Umbilical cord (tissue), 2 donors: ENCODE measurements around the gene RPE65. TPM values are rescaled to one million over a fixed set of nuclear protein-coding genes. Genes with fewer than 3 reads are reported as not detected.
A peak's percentile ranks its signal among the peaks of the same experiment; 100 is the strongest.
"Not testable (repeated sequence)": the region's sequence is repeated elsewhere in the genome, so short reads cannot be mapped to it uniquely, and the experiment has no call there.

Experiments used
- DNase-seq: peaks from one replicate; pipeline ENCODE4 v3.0.0-alpha.2; 2015; ENCODE audit warnings: low spot score
- total RNA-seq: library from RNA; depleted of rRNA; stranded (reverse); fragments of >200 nt; gene quantifications from one replicate; pipeline ENCODE4 v1.2.3, GENCODE V29; 2014; ENCODE audit warnings: low replicate concordance; ENCODE audit not compliant: insufficient read depth

The RPE65 gene
- 10.1 TPM for total RNA-seq

GRCh38 chr1:68449901-68450300 is at the start of gene RPE65:
Gene RPE65 (minus strand): TSS chr1:68449954. CDS start chr1:68449905, 49 bp downstream.
- peak; percentile 80 for DNase-seq

DNA sequence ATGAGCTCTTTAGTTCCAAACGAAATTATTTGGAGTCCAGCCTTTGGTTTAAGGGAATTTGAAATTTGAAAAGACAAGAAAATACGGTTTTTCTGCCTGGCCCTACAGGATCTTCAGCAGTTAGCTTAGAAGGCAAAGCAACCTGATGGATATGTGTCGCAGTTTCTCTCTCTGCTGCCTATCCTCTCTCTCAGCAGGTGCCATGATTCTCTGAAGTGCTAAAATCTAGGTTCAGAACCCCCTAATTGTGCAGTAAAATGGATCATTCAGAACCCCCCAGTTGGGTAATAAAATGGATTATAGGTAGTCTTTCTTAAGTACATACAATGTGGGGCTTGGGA is 47.6 kb upstream of the RPE65 start:
- no peak for DNase-seq

- peak; percentile 98 for DNase-seq
Measured at GRCh38 chr1:68496680-68497357, 47.1 kb upstream of the RPE65 start, which contains the start of gene DEPDC1. Gene DEPDC1 (minus strand): TSS chr1:68497082. CDS start chr1:68496999, 83 bp downstream.

GRCh38 chr1:68495968-68496679 is 46.4 kb upstream of the RPE65 start:
- DNase-seq: no peak

DNA sequence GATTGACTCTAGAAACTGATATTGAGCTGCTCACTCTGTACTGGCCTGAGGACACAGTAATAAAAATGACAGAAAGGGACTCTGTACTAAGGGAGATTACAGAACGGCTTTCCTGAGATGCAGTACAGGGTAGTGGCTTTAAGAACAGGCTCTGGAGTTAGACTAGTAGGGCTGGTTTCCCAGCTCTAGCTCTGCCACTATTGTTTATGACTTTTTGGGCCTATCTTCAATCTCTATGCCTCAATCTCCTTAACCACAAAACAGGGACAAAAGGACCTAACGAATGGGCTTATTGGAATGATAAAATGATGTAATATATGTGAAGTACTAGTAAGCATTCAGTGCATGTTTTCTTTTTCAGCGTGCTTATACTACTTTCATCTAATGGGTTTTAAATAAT is 45.8 kb upstream of the RPE65 start:
- DNase-seq: peak; percentile 13

GRCh38 chr1:68493193-68493592 is 43.4 kb upstream of the RPE65 start:
- DNase-seq: no peak

GRCh38 chr1:68492255-68492654 is 42.5 kb upstream of the RPE65 start:
- DNase-seq: not testable (repeated sequence)

DNA sequence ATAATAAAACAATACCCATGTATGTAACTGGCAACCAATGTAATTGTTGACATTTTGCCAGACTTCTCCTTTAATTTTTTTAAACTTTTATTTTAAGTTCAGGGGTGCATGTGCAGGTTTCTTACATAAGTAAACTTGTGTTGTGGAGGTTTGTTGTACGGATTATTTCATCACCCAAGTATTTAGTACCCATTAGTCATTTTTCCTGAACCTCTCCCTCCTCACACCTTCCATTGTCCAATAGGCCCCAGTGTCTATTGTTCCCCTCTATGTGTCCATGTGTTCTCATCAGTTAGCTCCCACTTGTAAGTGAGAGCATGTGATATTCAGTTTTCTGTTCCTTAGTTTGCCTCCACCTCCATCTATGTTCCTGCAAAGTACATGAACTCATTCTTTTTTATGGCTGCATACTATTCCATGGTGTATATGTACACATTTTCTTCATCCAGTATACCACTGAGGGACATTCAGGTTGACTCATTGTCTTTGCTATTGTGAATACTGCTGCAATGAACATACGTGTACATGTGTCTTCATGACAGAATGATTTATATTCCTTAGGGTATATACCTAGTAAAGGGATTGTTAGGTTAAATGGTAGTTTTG is 40.4 kb upstream of the RPE65 start:
- DNase-seq: no peak

DNA sequence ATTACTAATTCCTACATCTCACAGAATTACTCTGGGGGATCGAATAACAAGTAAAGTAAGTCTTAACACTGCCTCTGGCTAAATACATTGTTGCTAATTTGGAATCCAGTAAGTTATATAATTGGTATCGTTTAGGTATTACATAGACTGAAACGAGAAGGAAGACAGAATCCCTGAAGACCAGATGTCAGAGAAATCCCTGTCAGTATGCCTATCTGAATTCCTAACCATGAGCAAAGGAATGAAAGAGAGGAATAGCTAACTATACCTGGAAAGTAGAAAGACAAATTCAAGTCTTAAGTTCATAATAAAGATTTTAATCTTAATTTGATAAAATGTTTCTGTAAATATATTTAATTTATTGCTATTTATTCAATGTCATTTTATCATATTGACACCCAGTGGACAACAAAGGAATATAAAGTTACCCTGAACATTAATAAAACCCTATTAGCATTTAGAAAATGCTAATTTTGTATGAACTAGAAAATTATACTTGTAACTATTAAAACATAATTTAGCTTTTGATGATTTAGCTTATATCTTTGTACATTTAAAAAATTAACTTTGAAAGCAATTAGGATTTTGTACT is 35.8 kb upstream of the RPE65 start:
- no peak for DNase-seq

DNA sequence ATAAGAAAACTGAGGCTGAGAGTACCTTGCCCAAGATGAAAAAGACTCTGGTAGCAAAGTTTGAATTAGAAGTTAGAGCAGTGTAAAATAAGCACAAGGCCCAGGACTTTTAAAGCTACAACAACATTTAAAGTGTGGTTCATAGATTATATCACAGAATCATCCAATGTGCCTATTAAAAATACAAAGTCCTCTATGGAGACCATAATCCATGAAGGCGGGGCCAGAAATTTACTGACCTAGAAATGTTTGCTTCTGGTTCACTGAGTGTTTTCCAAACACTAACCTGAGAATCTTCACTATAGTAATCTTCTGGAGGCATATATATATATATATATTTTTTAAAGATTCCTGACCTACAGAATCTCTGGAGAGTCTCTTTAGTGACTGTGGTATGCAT is 34.9 kb upstream of the RPE65 start:
- no peak for DNase-seq

- DNase-seq: no peak
Measured at GRCh38 chr1:68481041-68481440, 31.3 kb upstream of the RPE65 start.

GRCh38 chr1:68479501-68479900 is 29.7 kb upstream of the RPE65 start:
- DNase-seq: no peak

GRCh38 chr1:68478662-68479061 is 28.9 kb upstream of the RPE65 start:
- DNase-seq: no peak

- not testable (repeated sequence) for DNase-seq
Measured at GRCh38 chr1:68476626-68477025, 26.9 kb upstream of the RPE65 start.

- DNase-seq: no peak
Measured at GRCh38 chr1:68473060-68473459, 23.3 kb upstream of the RPE65 start.

DNA sequence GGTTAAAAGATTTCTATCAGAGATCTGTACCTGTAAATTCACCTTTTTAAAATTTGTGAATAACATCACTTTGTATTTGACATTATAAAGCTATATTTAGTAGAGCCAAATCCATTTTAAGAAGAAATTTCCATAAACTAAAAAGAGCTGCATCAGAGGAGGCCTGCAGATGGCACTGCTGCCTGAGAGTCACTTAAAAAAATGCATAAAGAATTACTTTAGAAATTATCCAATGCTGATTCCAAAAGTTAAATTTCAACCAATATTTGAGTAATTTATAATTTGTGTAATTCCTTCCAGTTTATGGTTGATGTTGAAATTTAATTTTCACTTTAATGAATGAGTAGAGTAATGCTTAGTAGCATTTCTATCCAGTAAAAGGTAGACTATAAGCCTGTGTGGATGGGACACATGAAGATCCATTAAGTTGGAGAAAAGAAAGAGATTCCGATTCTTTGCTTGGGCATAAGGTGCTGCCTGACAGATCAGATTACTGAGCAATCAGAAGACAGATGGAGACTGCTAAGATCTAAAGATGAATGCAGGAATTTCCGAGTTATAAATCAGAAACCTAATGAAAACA is 20.7 kb upstream of the RPE65 start:
- DNase-seq: peak; percentile 23

DNA sequence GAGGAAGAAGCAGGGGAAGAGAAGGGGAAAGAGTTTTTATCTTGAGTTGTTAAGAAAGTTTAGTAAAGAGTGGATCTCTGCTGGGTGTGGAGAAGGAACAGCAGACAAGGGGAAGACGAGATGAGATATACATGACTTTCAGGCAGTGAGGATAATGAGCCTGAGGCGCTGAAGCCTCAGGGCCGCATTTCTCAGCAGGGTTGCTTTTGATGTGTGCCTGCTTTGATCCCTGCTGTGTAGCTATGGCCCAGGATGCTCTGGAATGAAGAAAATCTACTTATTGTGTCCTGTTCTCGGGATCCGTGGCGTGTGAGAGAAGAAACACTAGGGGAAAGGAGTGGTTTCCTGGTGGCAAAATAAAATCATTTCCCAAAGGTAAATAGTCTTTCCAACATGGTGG is 15.1 kb upstream of the RPE65 start:
- no peak for DNase-seq

DNA sequence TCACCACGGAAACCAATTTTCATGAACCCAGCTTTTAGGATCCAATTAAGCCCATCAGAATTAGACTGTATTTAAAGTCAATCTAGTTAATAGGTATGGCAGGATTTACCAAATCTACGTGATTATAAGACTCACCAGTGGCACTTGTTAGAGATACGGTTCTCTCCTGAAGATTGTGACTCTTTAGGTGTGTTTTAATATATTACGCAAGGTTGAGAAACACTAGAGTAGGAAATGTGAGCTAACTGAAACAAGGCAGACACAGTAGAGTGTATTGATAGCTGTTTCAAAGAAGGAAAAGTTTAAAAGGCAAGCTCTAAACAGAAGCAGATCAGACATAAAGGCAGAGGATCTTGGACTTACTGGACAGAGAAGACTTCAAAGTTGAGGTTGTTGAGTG is 11.2 kb upstream of the RPE65 start:
- DNase-seq: no peak

- no peak for DNase-seq
Measured at GRCh38 chr1:68459796-68460195, 10.0 kb upstream of the RPE65 start.

- no peak for DNase-seq
Measured at GRCh38 chr1:68459091-68459490, 9.3 kb upstream of the RPE65 start.

GRCh38 chr1:68456202-68456601 is 6.4 kb upstream of the RPE65 start:
- DNase-seq: no peak

- no peak for DNase-seq
Measured at GRCh38 chr1:68454534-68454933, 4.8 kb upstream of the RPE65 start.
